ENCODE results near the gene KNSTRN.

DNA sequence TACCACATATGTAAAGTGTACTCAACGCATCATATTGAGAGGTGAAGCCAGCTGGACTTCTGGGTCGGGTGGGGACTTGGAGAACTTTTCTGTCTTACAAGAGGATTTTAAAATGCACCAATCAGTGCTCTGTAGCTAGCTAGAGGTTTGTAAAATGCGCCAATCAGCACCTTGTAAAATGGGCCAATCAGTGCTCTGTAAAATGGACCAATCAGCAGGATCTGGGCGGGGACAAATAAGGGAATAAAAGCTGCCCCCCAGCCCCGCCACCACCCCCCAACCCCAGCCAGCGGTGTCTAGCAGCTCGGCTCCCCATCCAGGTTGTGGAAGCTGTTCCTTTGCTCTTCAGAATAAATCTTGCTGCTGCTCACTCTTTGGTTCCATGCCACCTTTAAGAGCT, 16.8 kb downstream of the KNSTRN start:
- TF ChIP-seq, protein P1, sequence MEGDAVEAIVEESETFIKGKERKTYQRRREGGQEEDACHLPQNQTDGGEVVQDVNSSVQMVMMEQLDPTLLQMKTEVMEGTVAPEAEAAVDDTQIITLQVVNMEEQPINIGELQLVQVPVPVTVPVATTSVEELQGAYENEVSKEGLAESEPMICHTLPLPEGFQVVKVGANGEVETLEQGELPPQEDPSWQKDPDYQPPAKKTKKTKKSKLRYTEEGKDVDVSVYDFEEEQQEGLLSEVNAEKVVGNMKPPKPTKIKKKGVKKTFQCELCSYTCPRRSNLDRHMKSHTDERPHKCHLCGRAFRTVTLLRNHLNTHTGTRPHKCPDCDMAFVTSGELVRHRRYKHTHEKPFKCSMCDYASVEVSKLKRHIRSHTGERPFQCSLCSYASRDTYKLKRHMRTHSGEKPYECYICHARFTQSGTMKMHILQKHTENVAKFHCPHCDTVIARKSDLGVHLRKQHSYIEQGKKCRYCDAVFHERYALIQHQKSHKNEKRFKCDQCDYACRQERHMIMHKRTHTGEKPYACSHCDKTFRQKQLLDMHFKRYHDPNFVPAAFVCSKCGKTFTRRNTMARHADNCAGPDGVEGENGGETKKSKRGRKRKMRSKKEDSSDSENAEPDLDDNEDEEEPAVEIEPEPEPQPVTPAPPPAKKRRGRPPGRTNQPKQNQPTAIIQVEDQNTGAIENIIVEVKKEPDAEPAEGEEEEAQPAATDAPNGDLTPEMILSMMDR (IDR thresholded peaks at IDR 0.05) = no peak
- no peak for TF ChIP-seq POLR2A (IDR thresholded peaks at IDR 0.05)
